ENCODE measurements around the gene AGO1. TPM values are rescaled to one million over a fixed set of nuclear protein-coding genes. Genes with fewer than 3 reads are reported as not detected.
"Not testable (repeated sequence)": the region's sequence is repeated elsewhere in the genome, so short reads cannot be mapped to it uniquely, and the experiment has no call there.

Gene AGO1
- total RNA-seq, 2 experiments from 2014 or later, result 22.3 to 22.4 TPM

DNA sequence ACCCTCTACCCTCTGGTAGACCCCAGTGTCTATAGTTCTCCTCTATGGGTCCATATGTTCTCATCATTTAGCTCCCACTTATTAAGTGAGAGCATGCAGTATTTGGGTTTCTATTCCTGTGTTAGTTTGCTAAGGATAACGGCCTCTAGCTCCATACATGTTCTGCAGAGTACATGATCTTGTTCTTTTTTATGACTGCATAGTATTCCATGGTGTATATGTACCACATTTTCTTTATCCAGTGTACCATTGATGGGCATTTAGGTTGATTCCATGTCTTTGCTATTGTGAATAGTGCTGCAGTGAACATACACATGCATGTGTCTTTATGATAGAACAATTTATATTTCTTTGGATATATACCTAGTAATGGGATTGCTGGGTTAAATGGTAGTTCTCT lies 81.3 kb downstream of the AGO1 start:
- H3K9me3 Mint-ChIP-seq, H3K4me3 Mint-ChIP-seq, H3K4me1 Mint-ChIP-seq, POLR2A ChIA-PET, DNase-seq, CTCF ChIA-PET, H3K27me3 Mint-ChIP-seq, H3K27ac Mint-ChIP-seq: not testable (repeated sequence)
- H3K36me3 Mint-ChIP-seq (ENCODE audit: low read depth), result peaks cover 14% of the 10 kb centered on the region

DNA sequence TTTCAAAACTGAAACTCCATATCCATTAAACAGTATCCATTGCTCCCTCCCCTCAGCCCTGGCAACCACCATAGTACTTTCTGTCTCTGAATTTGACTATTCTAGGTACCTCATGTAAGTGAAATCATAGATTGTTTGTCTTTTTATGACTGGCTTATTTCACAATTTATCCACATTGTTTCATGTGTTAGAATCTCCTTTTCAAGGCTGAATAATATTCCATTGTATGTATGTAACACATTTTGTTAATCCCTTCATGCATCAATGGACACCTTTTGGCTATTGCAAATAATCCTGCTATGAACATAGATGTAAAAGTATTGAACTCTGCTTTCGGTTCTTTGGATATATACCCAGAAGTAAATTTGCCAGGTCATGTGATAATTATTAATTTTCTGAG lies 85.4 kb downstream of the AGO1 start:
- no peak for DNase-seq
- no peaks in the 10 kb centered on the region for H3K27me3 Mint-ChIP-seq
- peaks cover 26% of the 10 kb centered on the region for H3K36me3 Mint-ChIP-seq (ENCODE audit: low read depth)
- peaks cover 5% of the 10 kb centered on the region for H3K9me3 Mint-ChIP-seq
- no peak overlapping the region for H3K27ac Mint-ChIP-seq
- peaks cover 2% of the 10 kb centered on the region for H3K4me1 Mint-ChIP-seq
- CTCF ChIA-PET, result no interaction called here
- no peak overlapping the region for H3K4me3 Mint-ChIP-seq
- POLR2A ChIA-PET, result no interaction called here

DNA sequence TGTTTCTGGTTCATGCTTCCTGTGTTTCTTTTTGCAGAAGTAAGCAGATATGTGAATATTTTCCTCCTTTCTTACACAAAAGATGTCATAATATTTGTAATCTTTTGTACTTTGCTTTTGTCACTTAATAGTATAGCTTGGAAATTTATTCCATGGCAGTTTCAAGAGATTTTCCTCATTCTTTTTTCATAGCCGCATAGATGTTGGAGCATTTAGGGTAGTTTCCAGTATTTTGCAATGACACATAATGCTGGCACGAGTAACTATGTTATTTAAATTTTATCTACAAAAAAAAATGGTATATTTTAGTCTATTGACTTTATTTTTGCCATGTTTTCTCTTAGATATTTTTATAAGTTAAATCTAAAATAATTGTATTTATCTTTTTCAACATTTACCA lies 88.6 kb downstream of the AGO1 start:
- Mint-ChIP-seq H3K4me1 (peaks cover 10% of the 10 kb centered on the region), H3K9me3 (peaks cover 5% of the 10 kb centered on the region), H3K36me3 (ENCODE audit: low read depth) (peaks cover 48% of the 10 kb centered on the region), H3K27ac (no peak overlapping the region), H3K27me3 (no peaks in the 10 kb centered on the region), H3K4me3 (no peak overlapping the region)
- DNase-seq, result no peak
- ChIA-PET CTCF (no interaction called here), POLR2A (interaction anchor here (0.6 kb wide), 1 partner anchor 15 kb away, joined by 4 read pairs; no protein-coding TSS in a partner anchor)

DNA sequence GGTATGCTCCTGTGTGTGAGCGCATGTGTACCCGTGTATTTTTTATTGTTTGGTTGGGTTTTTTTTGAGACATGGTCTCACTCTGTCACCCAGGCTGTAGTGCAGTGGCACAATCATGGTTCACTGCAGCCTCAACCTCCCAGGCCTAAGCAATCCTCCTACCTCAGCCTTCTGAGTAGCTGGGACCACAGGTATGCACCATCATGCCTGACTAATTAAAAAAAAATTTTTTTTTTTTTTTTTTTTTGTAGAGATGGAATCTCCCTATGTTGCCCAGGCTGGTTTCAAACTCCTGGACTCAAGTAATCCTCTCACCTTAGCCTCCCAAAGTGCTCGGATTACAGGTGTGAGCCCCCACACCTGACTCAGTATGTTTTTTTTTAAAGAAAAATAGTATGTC lies 89.6 kb downstream of the AGO1 start:
- CTCF ChIA-PET, DNase-seq, POLR2A ChIA-PET, H3K9me3 Mint-ChIP-seq, H3K27ac Mint-ChIP-seq, H3K27me3 Mint-ChIP-seq, H3K4me3 Mint-ChIP-seq: not testable (repeated sequence)
- Mint-ChIP-seq H3K36me3 (ENCODE audit: low read depth) (peaks cover 47% of the 10 kb centered on the region), H3K4me1 (peaks cover 10% of the 10 kb centered on the region)

- POLR2A ChIA-PET, result no interaction called here
- no peak for DNase-seq
- CTCF ChIA-PET, result interaction anchor here (0.5 kb wide), 1 partner anchor 19 kb away, joined by 3 read pairs; no protein-coding TSS in a partner anchor
- H3K4me3 Mint-ChIP-seq, result no peak overlapping the region
- peaks cover 27% of the 10 kb centered on the region for H3K36me3 Mint-ChIP-seq (ENCODE audit: low read depth)
- H3K27me3 Mint-ChIP-seq, result no peaks in the 10 kb centered on the region
- no peaks in the 10 kb centered on the region for H3K9me3 Mint-ChIP-seq
- no peak overlapping the region for H3K27ac Mint-ChIP-seq
- H3K4me1 Mint-ChIP-seq, result peaks cover 5% of the 10 kb centered on the region
Measured at GRCh38 chr1:35980090-35980489, 97.1 kb downstream of the AGO1 start.

Other genes starting within 250 kb of the AGO1 start
- 10 to 100 TPM; 78.6 to 95.7 TPM for gene PSMB2, start 241.7 kb upstream of the AGO1 start, total RNA-seq
- 10 to 100 TPM; 13.2 to 14.2 TPM for gene C1orf216, start 164.3 kb upstream of the AGO1 start, total RNA-seq
- gene CLSPN, start 113.2 kb upstream of the AGO1 start, total RNA-seq, result 10 to 100 TPM; 68.2 to 80.1 TPM
- 10 to 100 TPM; 14.7 to 17.5 TPM for gene AGO4, start 75.2 kb upstream of the AGO1 start, total RNA-seq
- 10 to 100 TPM; 28.7 to 29.4 TPM for gene AGO3, start 47.9 kb downstream of the AGO1 start, total RNA-seq
- not detected for gene TEKT2, start 200.9 kb downstream of the AGO1 start, total RNA-seq
- gene ADPRS, start 205.7 kb downstream of the AGO1 start, total RNA-seq, result 10 to 100 TPM; 27.2 to 29.5 TPM
- not detected for gene COL8A2, start 242.0 kb downstream of the AGO1 start, total RNA-seq